AG09309 (cell line): ENCODE data around the gene C11orf91.

ENCODE experiments used
- DNase-seq: peaks from one replicate; pipeline ENCODE4 v3.0.0-alpha.2; 2010; ENCODE audit warnings: low read depth
- H3K4me3 ChIP-seq: 2 replicates; pipeline ENCODE4 v1.5.1; 2011; ENCODE audit warnings: mild to moderate bottlenecking, low read depth, low read length, moderate library complexity; ENCODE audit not compliant: control insufficient read depth
- CTCF ChIP-seq: IDR thresholded peaks from 2 replicates; pipeline ENCODE4 v1.5.1; 2011; ENCODE audit warnings: mild to moderate bottlenecking, low read depth, low read length, inconsistent platforms; ENCODE audit not compliant: insufficient read depth, control insufficient read depth; ENCODE audit errors: missing control alignments

C11orf91 gene

GRCh38 chr11:33703234-33703633 is 2.6 kb upstream of the C11orf91 start:
- no peak for DNase-seq
- no peak for TF ChIP-seq CTCF

DNA sequence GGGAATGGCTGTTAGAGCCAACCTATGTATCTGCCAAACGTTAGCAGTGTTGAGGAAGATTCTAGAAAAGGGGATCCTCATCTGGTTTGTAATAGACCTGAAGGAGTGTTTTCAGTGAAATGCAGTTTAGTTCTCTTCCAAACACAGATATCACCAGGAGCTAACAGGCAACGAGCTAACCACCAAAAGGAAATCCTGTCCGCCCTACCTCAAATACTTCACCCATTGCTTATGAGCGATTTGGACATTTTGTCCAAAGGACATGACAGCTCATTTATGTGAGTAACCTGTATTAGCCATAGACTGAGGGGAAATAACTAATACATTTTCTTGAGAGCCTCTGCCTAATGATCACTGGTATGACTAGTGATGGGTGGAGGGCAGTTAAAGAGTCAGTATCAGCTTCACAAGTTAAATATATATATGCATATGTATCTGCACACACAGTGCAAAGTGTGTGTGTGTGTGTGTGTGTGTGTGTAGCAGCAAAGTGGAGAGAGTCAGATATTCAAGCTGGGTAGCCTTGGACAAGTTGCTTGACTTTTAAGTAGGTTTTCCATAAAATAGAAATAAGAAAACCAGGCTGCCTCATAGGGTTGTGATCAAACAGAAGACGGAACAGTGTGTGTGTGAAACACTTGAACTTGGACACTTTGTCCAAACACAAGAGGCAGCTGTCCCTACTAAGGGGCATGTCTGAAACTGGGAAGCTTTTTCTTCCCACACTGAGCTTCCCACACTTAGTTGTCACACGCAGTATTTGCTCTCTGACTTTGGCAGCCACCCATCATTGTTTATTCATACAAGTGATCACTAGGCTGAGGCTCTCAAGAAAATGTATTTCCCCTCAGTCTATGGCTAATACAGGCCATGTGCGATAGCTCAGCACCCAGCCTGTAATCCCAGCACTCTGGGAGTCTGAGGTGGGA is 940 bp upstream of the C11orf91 start:
- no peak for DNase-seq
- H3K4me3 ChIP-seq = peak overlapping the region; percentile 49
- TF ChIP-seq CTCF = no peak

More at GRCh38 chr11:33703234-33703633, 2.6 kb upstream of the C11orf91 start:
- H3K4me3 ChIP-seq = no peak overlapping the region

DNA sequence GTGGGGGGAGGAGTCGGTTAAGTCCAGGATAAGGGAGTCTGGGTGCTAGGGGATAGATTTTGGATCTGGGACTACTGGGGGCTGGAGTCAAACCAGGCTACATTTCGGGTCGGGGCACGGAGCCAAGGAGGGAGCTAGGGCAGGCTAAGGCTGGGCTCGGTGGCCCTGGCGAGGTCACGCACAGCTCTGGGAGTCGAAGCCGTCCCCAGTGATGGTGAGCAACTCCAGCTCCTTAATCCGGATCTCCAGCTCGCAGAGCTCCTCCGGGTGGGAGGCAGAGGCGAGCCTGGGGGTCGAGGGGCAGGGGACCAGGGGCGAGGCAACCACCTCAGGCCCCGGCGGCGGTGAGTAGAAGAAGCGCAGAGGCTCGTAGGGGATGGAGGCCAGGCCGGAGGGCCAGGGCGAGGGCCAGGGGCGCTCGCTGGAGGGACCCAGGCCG is 544 bp downstream of the C11orf91 start:
- H3K4me3 ChIP-seq = peak overlapping the region; percentile 49
- DNase-seq = no peak
- TF ChIP-seq CTCF = no peak

DNA sequence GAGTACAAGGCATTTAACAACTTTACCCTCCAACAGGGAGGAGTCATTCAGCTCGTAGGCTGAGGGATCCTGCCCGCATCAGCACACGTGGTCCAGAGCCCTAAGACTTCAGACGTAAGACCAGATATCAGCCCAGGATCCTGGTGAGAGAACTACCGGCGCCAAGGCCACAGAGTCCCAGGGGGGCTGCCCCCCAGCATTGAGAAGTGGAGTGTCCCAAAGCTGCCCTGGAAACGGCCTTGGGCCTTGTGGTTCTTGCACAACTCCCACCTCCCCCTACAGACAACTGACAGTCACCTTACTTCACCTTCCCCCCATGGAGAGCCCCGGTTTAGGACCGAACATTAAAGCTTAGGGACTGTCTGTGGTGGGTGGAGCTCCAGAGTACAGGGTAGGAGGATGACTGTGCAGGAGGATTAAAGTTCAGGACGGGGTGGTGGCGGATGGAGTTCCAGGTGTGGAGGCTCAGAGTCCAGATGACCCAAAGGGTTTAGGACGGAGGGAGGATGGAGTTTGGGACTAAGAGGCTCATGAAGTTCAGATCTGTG is 1.0 kb downstream of the C11orf91 start:
- no peak for DNase-seq
- no peak for TF ChIP-seq CTCF
- H3K4me3 ChIP-seq = no peak overlapping the region

- no peak for DNase-seq
- no peak for TF ChIP-seq CTCF
- no peak overlapping the region for H3K4me3 ChIP-seq
Observed at GRCh38 chr11:33698921-33699320, 1.7 kb downstream of the C11orf91 start.

DNA sequence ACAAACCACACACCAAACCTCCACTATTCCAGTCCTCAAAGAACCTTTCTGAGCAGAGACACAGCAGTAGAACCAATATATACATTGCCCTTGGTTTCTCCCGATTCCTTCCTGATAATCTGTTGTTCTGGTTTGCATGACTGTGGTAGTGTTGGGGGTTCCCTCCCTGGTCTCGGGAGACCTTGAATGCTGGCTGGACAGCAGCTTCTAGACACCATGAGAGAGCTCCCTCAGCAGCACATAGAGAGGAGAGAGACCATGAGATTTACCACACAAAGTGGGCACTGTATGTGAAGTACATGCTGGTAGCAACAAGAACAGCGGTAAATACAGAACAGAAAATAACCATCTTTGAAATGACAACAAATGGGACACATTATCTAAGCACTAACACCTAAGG is 2.6 kb downstream of the C11orf91 start:
- TF ChIP-seq CTCF = no peak
- DNase-seq = no peak
- no peak overlapping the region for H3K4me3 ChIP-seq
